Measurements from ENCODE around the gene RAD51B.

Gene RAD51B

GRCh38 chr14:67833403-67833802 is 13.8 kb downstream of the RAD51B start:
- DNase-seq (ENCODE audit: low read depth in 2 of 3, low spot score in 2 of 3), result no peak

DNA sequence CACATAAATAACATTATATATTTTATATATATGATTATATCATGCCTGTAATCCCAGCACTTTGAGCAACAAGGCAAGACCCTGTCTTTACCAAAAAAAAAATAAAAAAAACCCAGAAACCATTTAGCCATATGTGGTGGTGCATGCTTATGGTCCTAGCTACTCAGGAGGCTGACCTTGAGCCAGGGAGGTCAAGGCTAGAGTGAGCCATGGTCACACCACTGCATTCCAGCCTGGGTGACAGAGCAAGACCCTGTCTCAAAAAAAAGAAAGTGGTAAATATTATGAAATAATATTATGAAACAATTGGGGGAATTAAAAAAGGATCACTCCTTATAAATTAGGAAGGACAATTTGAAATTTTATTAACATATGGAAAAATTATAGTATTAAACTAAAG is 16.0 kb downstream of the RAD51B start:
- no peak for DNase-seq (ENCODE audit: low read depth in 2 of 3, low spot score in 2 of 3)

DNA sequence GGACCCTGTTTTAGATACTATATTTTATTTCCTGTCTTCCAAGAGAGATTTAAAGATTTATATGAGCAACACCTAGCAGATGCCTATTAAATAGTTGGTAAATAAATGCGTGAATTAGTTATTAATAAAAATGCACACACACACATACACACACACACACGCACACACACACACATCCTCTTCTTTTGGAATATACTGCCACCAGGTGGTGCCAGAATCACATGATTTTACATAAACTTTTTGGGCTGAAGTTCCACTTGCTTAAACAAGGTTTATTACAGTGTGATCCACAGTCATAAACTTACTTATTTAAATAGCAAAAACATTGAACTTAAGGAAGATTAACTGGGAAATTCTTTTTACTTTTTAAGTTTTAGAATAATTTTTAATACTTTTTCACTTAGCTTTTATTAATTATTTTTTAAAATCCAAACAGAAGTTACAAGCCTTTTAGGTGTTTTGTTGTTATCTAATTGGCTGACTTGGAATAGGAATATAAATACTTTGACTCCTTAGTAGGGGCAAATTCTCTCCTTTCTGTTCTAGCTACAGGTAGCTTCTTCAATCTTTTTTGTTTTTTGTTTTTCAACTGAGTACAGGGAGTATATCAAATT is 17.5 kb downstream of the RAD51B start:
- no peak for DNase-seq (ENCODE audit: low read depth in 2 of 3, low spot score in 2 of 3)

DNA sequence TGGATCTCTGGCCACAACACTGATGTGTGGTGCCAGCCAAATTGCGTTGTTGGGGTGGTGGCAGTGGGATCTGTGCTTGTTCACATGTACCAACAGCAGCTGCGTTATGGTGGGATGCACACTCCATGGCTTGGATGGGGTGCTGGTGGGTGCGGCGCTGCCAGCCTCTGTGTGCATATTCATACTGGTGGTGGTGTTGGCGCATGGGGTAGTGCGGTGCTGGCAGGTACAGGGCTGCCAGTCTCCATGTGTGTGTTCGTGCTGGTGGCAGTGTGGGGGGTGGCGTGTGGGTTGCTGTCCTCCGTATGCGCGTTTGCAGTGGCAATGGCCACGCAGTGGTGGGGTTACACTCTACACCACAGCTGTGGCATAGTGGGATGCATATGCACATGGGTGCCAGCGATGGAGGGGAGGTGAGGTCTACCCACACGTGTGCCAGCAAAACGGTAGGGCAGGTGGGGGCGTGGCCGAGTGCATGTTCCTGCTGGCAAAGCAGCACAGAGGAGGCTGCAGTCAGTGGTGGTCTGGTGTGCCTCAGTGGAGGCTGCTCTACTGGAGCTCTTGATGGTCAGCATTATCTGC is 26.5 kb downstream of the RAD51B start:
- DNase-seq (ENCODE audit: low read depth in 2 of 3, low spot score in 2 of 3), result no peak

GRCh38 chr14:67850066-67850830 is 30.7 kb downstream of the RAD51B start:
- DNase-seq (ENCODE audit: low read depth in 2 of 3, low spot score in 2 of 3), result no peak

GRCh38 chr14:67851785-67852410 is 32.3 kb downstream of the RAD51B start:
- no peak for DNase-seq (ENCODE audit: low read depth in 2 of 3, low spot score in 2 of 3)

- DNase-seq (ENCODE audit: low read depth in 2 of 3, low spot score in 2 of 3), result no peak
Measured at GRCh38 chr14:67852926-67853604, 33.5 kb downstream of the RAD51B start.

DNA sequence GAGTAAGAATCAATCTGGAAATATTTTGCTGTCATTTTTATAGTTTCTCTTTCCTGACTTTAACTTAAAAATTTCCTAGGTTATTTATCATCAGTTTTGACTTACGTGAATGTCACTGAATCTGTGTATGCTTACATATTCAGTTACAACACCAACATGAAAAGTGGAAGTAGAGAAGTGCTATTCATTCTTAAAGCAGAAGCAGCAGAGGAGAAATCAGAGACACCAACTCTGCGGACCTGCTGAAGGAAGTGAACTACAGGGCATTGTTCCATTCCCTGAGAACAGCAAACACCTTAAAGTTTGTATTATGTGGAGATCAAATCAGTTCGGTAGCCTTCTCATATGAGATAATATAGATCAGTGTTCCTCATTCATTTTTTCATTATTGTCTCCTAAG is 34.1 kb downstream of the RAD51B start:
- no peak for DNase-seq (ENCODE audit: low read depth in 2 of 3, low spot score in 2 of 3)

GRCh38 chr14:67856827-67857226 is 37.2 kb downstream of the RAD51B start:
- DNase-seq (ENCODE audit: low read depth in 2 of 3, low spot score in 2 of 3), result no peak

DNA sequence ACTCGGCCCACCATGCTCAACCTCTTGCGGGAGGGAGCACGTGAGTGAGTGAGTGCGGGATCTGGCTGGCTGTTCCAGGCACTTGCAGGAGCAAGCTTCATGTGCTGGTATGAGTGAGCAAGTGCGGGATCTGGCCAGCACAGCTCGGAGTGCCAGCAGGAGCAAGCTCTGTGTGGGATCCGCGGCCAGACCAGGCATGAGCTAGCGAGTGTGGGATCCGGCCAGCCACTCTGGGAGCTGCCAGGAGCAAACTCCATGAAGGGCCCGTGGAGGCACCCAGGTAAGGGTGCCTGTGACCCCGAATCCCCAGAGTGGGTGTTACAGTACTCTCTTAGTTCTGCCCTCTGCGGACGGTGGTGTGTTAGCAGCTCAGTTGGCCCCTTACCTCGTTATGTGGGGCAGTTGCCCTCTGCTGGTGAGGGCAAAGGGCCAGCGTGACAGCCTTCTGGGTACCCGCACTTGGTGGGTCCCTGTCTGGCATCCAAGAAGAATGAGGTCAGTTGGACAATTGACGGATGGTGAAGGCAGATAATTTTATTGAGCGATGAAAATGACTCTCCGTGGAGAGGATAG is 38.3 kb downstream of the RAD51B start:
- DNase-seq (ENCODE audit: low read depth in 2 of 3, low spot score in 2 of 3), result no peak

- DNase-seq (ENCODE audit: low read depth in 2 of 3, low spot score in 2 of 3), result no peak
Measured at GRCh38 chr14:67859169-67859749, 39.7 kb downstream of the RAD51B start.

DNA sequence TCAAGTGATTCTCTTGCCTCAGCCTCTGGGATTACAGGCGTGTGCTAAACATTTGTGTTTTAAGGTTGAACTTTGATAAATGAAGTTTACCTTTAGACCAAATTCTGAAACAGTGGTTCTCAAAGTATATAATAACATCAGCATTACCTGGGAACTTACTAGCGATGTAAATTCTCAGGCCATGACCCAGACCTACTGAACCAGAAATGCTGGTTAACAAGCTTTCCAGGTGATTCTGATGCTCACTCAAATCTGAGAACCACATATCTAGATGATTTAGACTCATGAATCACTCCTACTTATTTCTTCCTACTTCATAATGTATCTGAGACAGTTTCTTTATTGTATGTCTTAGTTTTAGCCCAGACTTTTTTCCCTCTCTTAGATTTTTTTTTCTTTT is 43.6 kb downstream of the RAD51B start:
- DNase-seq (ENCODE audit: low read depth in 2 of 3, low spot score in 2 of 3), result no peak

DNA sequence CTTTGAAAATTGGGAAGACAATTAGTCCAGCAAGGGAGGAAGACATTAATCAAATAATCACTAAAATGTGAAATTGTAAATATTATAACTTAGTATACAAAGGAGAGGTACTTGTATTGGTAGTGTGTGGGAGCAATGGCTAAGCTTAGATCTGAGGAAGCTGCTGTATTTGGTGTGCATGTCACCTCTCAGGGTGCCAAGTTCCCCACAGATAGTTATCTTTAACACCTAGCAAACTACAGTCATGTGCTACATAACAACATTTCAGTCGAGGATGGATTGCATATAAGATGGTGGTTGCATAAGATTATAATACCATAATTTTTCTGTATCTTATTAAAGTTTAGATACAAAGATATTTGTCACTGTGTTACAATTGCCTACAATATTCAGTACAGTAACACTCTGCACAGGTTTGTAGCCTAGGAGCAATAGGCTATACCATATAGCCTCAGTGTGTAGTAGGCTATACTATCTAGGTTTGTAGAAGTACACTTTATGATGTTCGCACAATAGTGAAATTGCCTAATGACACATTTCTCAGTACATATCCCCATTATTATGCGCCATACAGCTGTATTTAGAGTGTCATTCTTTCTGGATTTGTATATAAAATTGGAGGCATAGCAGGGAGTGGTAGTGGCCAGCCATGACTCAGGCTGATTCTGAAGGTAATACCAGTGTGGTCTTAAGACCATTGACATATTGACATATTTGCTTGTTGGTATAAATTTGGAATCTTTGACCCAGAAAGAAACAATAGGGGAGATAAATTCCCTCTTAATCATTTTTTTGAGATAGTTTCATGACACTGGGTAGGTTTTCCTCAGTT is 55.8 kb downstream of the RAD51B start:
- DNase-seq (ENCODE audit: low read depth in 2 of 3, low spot score in 2 of 3), result no peak

DNA sequence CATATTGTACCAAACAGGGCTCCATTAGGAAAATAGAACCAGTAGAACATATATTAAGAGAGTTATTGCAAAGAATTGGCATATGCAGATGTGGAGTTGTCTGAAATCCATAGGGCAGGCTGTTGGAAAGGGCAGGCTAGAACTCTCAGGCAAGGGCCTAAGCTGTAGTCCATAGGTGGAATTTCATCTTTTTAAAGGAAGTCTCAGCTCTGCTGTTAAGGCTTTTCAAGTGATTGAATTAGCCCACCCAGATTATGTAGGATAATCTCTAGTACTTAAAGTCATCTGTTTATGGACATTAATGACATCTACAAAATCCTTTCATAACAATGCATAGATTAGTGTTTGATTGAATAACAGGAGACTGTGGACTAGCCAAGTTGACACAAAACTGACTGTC is 59.4 kb downstream of the RAD51B start:
- DNase-seq (ENCODE audit: low read depth in 2 of 3, low spot score in 2 of 3), result no peak

DNA sequence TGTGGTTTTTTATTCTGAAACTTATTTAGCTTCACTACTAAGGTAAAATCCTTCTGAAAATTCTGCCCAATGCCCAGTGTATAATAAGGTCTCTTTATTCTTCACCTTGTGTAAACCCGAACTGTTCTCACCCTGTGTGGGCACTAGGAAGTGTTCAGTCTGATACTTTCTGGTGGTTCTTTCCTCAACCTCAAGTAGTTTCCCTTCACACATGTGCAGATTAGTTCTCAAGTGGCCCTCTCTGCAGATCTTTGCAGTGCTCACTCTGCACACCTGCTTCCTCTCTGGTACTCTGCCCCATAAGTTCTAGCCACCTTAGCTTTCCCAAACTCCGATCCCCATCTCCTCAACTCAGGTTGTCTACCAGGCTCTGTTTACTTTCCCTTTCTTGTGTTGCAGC is 61.6 kb downstream of the RAD51B start:
- DNase-seq (ENCODE audit: low read depth in 2 of 3, low spot score in 2 of 3), result no peak

GRCh38 chr14:67882986-67883555 is 63.5 kb downstream of the RAD51B start:
- DNase-seq (ENCODE audit: low read depth in 2 of 3, low spot score in 2 of 3), result no peak

DNA sequence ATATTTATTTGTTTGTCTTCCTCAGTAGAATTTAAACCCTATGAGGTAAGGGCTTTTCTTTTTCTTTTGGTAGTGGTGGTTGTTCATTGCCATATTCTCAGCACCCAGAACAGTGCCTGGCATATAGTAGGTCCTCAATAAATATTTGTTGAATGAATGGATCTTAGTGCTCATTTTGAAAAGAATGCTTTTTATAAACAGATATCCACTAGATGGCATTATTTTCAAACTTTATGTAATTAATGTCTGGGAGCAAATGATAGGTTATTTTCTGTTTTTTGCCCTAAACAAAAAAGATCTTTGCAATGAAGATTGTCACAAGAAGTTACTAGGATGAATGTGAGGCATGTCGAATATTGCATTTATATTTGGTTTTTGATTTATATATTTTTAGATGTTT is 64.1 kb downstream of the RAD51B start:
- no peak for DNase-seq (ENCODE audit: low read depth in 2 of 3, low spot score in 2 of 3)

- no peak for DNase-seq (ENCODE audit: low read depth in 2 of 3, low spot score in 2 of 3)
Measured at GRCh38 chr14:67886191-67886590, 66.6 kb downstream of the RAD51B start.

DNA sequence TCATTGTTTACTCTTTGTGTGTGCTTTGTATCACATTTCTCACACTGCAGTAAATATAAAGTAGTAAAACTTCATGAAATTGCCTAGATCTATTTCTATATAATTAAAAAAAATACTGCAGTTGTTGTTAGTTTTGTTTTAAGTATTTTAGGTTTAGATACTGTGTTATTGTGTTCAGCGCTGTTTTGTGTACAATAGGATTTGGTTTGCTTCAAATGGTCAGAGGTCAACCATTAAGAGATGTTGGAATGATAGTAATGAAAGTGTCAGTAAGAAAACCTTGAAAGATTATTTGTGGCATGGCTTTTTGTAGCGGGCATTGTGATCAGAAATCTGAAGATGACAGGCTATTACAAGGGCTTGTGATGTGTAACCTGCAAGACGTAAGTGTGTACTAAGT is 67.9 kb downstream of the RAD51B start:
- DNase-seq (ENCODE audit: low read depth in 2 of 3, low spot score in 2 of 3), result no peak

- DNase-seq (ENCODE audit: low read depth in 2 of 3, low spot score in 2 of 3), result no peak
Measured at GRCh38 chr14:67889455-67889854, 69.9 kb downstream of the RAD51B start.

All from activated CD8-positive, alpha-beta memory T cell treated with anti-CD3 and anti-CD28 coated beads for 48 hours (primary cell).